Stimulated activated CD4-positive, alpha-beta T cell treated with anti-CD3 and anti-CD28 coated beads, Interleukin-1b, Interleukin-23, amount 100 ng/mL, for 1 hour (primary cell): ENCODE results near the gene CD69.
"Not testable (repeated sequence)": the region's sequence is repeated elsewhere in the genome, so short reads cannot be mapped to it uniquely, and the experiment has no call there.

Source experiments
- DNase-seq, 2 donors: peaks; one replicate each; pipeline ENCODE4 v3.0.0-alpha.2; 2020; ENCODE audit warnings: low read depth in 2 of 2

The CD69 gene

GRCh38 chr12:9750276-9751203 lies 10.2 kb downstream of the CD69 start:
- DNase-seq, result peak in 1 of 2 donors; percentile 40

- no peak for DNase-seq
Observed at GRCh38 chr12:9749640-9750039, 11.1 kb downstream of the CD69 start.

- DNase-seq, result no peak
Observed at GRCh38 chr12:9745199-9745598, 15.5 kb downstream of the CD69 start.

GRCh38 chr12:9742661-9743060 lies 18.0 kb downstream of the CD69 start:
- no peak for DNase-seq

GRCh38 chr12:9741726-9742125 lies 19.0 kb downstream of the CD69 start:
- DNase-seq, result no peak

GRCh38 chr12:9740106-9740750 lies 20.5 kb downstream of the CD69 start:
- DNase-seq, result no peak

GRCh38 chr12:9739404-9740105 lies 21.1 kb downstream of the CD69 start:
- not testable (repeated sequence) for DNase-seq

GRCh38 chr12:9738905-9739304 lies 21.8 kb downstream of the CD69 start:
- DNase-seq, result not testable (repeated sequence)

- DNase-seq, result no peak
Observed at GRCh38 chr12:9736936-9737705, 23.6 kb downstream of the CD69 start.

GRCh38 chr12:9735601-9736000 lies 25.1 kb downstream of the CD69 start:
- no peak for DNase-seq

GRCh38 chr12:9732921-9733461 lies 27.7 kb downstream of the CD69 start, which contains the start of gene CLECL1:
Gene CLECL1 (minus strand): TSS chr12:9733097.
- DNase-seq, result no peak

GRCh38 chr12:9731797-9732196 lies 28.9 kb downstream of the CD69 start:
- DNase-seq, result no peak

- DNase-seq, result no peak
Observed at GRCh38 chr12:9731393-9731792, 29.3 kb downstream of the CD69 start.

GRCh38 chr12:9730591-9730990 lies 30.1 kb downstream of the CD69 start:
- DNase-seq, result no peak

- no peak for DNase-seq
Observed at GRCh38 chr12:9730011-9730410, 30.7 kb downstream of the CD69 start.

- DNase-seq, result no peak
Observed at GRCh38 chr12:9729082-9729481, 31.6 kb downstream of the CD69 start.

GRCh38 chr12:9727813-9728212 lies 32.9 kb downstream of the CD69 start:
- no peak for DNase-seq

GRCh38 chr12:9725213-9725870 lies 35.4 kb downstream of the CD69 start:
- DNase-seq, result no peak

- no peak for DNase-seq
Observed at GRCh38 chr12:9724023-9724422, 36.7 kb downstream of the CD69 start.

- DNase-seq, result no peak
Observed at GRCh38 chr12:9721394-9722092, 39.2 kb downstream of the CD69 start.
